GM18507 (cell line): Measurements from ENCODE around the gene MPP2.
"Not testable (repeated sequence)": the region's sequence is repeated elsewhere in the genome, so short reads cannot be mapped to it uniquely, and the experiment has no call there.

Experiments
- DNase-seq: peaks from one replicate; pipeline ENCODE4 v3.0.0; 2011; ENCODE audit warnings: low read depth; ENCODE audit not compliant: insufficient read length; ENCODE audit errors: extremely low spot score
- FAIRE-seq: peaks from 2 replicates; lab custom pipeline; 2011; peaks lifted over from hg19 to GRCh38; lab: Jason Lieb, UNC

Gene MPP2

DNA sequence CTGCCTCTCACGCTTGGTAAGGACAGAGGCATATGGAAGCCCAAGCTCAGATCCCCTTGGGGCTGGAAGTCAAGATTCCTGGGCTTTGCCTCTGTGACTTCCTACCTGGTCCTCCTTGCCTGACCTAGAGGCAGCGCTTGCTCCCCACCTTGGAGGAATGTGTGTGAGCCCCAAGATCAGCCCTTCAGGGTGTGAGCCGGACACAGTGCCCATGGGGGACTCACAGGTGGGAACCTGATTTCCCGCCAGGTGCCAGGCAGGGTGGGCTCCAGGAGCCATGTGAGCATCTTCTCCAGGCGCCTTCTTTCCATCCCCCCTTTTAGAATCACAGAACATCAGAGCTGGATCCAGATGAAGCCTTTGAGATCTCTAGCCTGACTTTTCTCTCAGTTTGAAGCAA is 50.2 kb downstream of the MPP2 start:
- FAIRE-seq (no peak), DNase-seq (no peak)

DNA sequence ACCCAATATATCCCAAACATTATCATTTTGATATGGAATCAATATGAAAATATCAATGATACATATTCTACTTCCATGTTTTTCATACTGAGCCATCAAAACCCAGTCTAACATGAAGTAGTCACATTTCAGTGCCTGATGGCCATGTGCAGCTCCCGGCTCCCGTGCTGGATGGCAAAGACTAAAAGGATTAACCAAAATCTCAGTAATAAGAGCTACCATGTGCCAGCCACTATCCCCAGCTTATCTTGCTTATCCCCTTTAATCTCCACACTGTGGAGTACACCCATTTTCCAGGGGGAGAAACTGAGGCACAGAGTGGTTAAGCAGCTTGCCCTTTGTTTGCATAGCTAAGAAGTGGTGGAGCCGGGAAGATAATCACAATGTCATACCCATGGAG is 51.2 kb downstream of the MPP2 start:
- FAIRE-seq (no peak), DNase-seq (no peak)

DNA sequence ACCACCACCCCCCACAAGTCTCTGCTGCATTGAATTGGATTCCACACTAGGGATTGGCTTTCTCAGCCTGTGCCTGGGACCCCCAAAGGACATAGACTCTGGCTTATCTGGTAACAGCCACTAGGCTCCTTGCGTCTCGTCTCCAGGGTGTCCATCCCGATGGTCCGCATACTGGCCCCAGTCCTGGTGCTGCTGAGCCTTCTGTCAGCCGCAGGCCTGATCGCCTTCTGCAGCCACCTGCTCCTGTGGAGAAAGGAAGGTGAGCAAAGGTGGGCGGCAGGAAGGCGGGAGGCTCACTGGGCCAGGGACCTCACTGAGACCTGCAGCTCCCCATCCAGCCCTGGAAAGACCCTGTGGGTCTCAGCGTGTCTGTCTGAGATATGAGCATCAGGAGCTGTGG is 52.3 kb downstream of the MPP2 start:
- no peak for FAIRE-seq

DNA sequence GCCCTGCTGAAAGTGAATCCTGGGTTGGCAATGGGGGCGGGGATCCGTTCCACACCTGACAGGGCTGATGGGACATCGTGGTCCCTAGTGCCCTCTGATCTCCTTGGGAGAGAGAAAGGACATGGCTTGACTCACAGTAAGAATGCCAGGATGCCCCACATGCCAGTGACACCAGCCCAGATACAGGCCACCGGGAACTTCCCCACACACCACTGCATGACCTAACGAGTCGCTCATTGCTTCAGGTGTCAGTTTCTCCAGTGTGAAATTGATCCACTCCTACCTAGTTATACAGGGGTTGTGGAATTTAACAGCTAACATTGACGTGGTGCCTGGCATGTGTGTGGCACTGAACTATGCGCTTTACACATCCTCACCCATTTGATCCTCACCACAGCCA is 52.8 kb downstream of the MPP2 start:
- no peak for DNase-seq
- no peak for FAIRE-seq

More for the DNA sequence above, 52.3 kb downstream of the MPP2 start:
- no peak for DNase-seq

DNA sequence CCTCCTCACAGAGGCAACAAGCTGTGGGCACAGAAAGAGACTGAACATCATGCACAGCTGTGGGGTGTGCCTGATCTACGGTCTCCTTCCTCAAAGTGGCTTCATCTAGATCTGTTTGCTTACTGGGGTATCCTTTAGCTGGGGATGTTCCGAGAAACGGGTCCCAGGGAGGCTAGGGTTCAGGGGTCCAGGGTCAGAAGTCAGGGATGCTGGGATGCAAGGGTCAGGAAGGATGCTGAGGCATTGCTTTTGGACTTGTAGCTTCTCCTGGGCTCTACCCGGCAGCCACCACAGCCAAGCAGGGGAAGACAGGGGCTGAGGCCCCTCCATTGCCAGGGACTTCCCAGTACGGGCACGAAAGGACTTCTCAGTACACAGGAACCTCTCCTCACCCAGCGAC is 53.8 kb downstream of the MPP2 start:
- FAIRE-seq (no peak), DNase-seq (no peak)

DNA sequence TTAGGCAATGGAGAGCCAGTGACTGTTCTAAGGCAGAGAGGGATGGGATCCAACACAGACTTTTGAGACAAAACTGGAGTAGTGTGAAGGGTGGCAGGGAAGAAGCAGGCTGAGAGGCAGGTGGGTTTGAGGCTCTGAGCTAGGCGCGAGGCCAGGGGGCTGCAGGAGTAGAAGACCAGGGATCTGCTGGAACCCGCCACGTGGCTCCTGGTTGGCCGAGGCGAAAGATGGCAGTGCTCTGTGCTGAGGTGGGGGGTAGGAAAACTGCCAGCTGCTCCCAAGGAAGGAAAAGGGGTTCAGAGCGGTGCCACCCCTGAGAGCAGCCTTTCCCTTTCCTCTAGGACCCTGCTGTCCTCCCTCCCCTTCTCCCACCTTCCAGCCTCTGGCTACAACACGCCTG is 54.8 kb downstream of the MPP2 start:
- FAIRE-seq (no peak), DNase-seq (no peak)

DNA sequence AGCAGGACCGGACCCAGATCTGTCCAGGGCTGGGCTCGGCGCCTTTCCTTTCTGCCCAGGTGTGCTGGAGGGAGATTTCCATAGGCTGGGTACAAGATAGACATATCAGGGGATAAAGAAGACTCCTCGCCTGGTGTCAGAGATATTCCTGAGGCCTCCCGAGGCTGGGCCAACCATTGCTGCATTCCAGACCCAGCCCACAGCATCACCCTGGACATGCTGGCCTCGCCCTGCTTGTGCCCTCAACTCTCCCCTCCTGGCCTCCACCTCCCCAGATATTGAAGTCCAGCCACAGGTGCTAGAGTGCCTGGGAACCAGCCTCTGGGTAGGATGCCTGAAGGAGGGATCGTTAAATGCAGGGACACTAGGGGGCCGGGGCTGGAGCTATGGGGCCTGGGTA is 58.2 kb downstream of the MPP2 start:
- no peak for FAIRE-seq

DNA sequence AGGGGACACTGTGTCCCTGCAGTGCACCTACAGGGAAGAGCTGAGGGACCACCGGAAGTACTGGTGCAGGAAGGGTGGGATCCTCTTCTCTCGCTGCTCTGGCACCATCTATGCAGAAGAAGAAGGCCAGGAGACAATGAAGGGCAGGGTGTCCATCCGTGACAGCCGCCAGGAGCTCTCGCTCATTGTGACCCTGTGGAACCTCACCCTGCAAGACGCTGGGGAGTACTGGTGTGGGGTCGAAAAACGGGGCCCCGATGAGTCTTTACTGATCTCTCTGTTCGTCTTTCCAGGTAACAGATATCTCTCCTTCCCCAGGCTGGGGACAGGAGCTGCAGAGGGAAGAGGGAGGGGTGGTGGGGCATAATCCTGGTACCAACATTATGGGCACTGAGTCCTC is 58.7 kb downstream of the MPP2 start:
- FAIRE-seq (no peak), DNase-seq (no peak)

More for the DNA sequence above, 58.2 kb downstream of the MPP2 start:
- DNase-seq = no peak

DNA sequence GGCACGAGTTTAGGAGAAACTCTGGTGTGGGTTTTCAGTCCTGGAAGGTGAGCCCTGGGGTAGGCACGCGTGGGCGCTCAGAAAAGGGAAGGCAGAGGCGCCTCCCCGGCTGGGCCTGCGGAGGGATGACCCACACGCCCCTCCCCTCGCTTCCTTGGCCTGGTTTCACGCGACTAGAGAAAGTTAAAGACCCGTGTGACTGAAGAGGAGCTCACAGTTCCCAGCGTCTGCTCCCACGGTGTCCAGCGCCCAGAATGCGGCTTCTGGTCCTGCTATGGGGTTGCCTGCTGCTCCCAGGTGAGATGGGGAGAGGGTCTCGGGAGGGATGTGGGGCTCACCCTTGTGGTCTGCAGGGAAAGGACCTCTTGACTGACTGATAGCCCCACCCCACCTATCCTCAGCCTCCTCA is 60.4 kb downstream of the MPP2 start, which contains the start of gene CD300LG:
TSS of gene CD300LG (plus strand) at position 214 of the 409 bp plus-strand sequence. CDS start at position 255, 41 bp downstream.
- FAIRE-seq = no peak
- DNase-seq = no peak

DNA sequence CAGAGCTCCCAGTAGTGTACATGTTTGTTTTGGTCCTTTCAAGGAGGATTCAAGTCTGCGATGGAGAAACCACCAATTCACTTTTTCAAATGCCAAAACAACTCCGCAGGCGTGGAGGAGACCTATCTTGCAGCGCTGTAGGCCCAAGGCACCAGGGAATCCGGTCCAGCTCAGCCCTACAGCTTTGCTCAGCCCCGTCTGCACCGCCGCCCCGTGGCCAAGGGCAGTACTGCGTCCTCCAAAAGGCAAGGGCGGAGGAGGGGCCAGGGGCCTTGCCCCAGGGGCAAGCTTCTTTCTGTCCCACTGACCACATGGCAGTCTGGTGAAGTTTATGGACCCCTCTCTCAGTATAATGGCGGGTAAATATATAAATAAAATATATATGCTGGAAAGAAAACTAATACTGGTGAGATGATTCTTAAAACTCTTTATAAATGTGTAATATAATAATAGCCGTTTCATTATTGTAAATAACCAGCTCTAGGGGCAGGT is 61.1 kb downstream of the MPP2 start:
- peak; percentile 76 for FAIRE-seq
- peak; percentile 70 for DNase-seq

DNA sequence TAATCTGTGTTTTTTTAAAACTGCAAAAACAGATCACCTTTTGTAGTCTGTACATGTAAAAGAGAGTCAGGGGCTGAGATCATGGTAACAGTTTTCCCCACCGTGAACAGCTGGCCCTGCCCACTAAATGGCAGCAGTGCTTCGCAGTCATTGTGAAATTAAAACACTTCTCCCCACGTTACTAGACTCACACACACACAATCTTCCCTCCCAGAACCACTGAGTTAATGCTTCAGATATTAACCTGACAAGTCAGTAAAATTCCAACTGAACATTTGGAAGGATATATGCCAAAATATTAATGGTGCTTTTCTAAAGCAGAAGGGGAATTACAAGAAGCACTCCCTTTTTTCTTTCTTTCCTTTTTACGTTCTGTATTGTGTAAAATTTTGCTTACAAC is 61.6 kb downstream of the MPP2 start:
- DNase-seq (no peak), FAIRE-seq (no peak)

DNA sequence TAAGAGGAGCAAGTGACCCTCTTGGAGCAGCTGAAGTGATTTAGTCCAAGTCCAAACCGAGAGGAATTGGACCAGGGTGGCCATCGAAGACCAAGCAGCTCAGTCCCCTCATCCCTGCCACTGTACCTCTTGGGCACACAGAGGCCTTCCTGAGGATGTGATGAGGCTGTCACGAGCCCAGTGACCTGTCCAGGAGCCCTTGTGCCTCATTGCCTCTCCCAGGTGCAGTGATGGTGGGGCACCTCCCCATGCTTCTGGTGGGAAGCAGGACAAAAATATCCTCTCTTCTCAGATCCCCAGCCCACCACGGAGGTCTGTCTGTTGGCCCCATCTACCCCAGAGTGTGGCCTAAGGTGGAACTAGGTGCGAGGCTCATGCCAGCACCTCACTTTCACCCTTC is 63.1 kb downstream of the MPP2 start:
- DNase-seq (no peak), FAIRE-seq (no peak)

DNA sequence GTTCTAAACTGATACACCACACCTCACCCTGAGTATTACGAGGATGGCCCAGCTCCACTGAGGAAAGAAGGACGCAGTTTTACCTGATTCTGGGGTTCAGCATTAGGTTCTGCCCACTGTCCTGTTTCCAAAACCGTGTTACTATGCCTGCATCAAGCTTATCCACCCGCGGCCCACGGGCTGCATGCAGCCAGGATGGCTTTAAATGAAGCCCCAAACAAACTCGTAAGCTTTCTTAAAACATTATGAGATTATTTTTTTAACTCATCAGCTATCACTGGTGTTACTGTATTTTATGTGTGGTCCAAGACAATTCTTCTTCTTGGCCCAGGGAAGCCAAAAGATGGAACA is 64.4 kb downstream of the MPP2 start:
- FAIRE-seq (no peak), DNase-seq (no peak)

DNA sequence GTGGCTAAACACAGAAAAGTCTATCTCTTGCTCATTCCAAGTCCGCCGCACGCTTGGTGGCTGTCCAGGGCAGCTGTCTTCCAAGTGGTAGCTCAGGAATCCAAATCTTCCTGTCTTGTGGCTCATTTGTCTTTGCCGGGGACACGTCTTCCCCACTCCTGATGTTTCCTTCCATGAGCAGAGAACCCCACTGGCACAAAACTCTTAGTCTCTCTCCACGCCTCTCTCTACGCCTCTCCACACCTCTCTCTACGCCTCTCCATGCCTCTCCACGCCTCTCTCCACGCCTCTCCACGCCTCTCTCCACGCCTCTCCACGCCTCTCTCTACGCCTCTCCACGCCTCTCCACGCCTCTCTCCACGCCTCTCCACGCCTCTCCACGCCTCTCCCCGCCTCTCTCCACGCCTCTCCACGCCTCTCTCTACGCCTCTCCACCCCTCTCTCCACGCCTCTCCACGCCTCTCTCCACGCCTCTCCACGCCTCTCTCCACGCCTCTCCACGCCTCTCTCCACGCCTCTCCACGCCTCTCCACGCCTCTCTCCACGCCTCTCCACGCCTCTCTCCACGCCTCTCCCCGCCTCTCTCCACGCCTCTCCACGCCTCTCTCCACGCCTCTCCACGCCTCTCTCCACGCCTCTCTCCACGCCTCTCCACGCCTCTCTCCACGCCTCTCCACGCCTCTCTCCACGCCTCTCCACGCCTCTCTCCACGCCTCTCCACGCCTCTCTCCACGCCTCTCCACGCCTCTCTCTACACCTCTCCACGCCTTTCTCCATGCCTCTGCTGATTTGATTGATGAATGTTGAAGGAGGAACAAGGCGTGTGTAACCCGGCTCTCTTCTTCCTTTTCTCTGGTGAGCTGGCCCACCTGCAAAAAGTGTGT is 65.0 kb downstream of the MPP2 start:
- not testable (repeated sequence) for DNase-seq, FAIRE-seq

DNA sequence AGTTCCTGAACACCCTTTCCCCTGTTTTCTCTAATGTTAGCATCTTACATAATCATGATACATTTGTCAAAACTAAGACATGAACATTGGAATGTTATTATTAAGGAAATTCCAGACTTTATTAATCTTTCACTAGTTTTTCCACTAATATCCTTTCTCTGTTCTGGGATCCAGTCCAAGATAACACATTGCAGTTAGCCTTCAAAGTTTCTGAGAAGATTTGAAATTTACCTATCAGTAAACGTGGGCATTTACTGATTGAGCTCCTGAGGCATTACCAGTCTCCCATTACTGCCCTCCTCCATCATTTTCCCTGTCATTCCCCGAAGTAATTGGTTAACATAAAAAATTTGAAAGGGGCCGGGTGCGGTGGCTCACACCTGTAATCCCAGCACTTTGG is 66.1 kb downstream of the MPP2 start:
- DNase-seq = no peak

DNA sequence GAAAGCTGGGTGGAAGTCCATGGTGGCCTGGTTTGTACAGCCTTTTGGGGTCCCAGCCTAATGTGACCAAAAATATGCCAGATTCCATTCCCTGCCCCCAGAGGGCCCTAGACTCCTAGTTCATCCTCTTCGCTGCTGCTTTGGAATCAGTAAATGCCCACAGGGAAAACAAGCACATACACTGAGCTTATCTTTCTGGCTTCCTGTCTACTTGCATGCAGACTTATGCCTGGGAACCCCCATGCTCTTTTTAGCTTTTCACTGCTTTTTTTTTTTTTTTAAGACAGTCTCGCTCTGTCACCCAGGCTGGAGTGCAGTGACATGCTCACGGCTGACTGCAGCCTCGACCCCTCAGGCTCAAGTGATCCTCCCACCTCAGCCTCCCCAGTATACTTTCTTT is 66.5 kb downstream of the MPP2 start:
- no peak for FAIRE-seq
- no peak for DNase-seq

More for the DNA sequence above, 66.1 kb downstream of the MPP2 start:
- FAIRE-seq = no peak

DNA sequence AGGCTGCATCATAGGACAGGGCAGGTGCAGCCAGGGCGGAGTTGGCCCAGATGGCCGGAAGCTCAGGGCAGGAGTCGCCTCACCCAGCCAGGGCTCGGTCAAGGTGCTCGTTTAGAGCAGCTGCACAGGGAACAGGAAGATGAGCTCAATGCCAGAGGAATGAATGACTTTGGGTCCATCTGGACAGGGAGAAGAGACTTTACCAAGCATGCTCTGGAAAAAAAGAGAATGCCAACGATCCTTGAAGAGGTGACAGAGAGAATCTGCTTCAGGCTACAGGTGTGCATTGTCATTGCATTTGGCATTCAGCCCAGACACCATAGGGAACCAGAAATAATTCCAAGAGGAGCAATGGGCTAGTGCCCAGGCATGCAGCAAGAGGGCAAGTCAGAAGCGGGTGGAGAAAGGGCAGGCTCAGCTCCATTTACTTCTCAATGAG is 67.6 kb downstream of the MPP2 start:
- DNase-seq (no peak), FAIRE-seq (no peak)

DNA sequence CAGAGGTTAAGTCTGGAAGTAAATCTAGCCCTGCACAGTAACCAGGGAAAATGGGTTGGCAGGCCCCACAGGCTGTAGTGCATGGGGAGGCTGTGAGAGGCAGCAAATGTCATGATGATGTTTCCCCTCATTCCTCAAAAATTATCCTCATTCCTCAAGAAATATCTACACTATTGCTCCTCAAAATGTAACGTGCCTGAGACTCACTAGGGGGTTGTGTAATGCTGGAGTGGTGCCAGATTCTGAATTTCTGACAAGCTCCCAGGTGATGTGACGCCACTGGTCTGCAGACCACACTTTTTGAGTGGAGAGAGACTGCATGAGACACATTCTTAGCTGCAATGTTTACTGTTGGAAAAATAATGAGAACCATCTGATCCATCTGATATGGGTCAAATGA is 73.2 kb downstream of the MPP2 start:
- FAIRE-seq (no peak), DNase-seq (no peak)

DNA sequence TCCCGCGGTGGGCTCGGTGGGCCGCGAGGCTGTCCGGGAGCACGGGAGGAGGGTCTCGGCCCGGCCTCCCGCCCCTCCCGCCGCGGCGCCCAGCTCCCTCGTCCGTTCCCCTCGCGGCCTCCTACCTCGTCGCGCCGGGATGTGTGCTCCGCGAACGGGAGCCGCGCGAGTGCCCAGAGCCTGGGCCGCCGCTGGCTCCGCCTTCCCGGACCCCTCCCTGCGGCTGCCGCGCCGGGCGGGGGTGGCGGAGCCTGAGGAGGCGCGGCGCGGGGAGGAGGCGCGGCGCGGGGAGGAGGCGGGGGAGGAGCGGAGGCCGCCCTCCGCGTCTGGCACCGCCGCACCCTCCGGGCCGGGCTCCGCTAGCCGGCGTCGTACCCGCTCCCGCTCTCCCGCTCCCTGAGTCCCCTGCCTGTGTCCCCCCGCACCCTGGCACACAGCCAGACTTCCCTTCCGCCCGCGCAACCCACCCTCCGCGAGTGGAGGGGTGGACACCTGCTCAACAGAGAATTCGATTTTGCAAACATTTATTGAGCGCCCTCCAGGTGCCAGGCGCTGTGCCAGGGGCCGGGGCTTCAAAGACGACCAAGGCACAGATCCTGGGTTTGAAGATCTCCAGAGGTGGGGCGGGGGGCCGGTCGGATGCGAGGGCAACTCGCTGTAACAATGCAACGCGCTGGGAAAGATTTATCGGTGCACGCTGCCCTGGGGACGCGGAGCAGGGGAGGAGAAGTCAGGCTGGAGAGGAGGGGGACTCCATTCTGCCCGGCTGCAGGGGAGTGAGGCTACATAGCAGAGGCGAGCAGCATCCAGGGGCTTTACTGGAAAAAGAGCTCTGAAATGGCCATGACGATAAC is 74.1 kb downstream of the MPP2 start, which contains the start of gene MPP3:
TSS of gene MPP3 (minus strand) at position 171 of the 854 bp plus-strand sequence. CDS start 1,240 bp downstream, outside the sequence.
- DNase-seq (peak; percentile 15), FAIRE-seq (no peak)
